Stimulated activated CD8-positive, alpha-beta memory T cell treated with anti-CD3 and anti-CD28 coated beads, Interleukin-2, amount 100 ng/mL, for 48 hours (primary cell): ENCODE results near the gene DARS1.
"Not testable (repeated sequence)": the region's sequence is repeated elsewhere in the genome, so short reads cannot be mapped to it uniquely, and the experiment has no call there.

Experiments used
- DNase-seq, 2 donors: peaks; one replicate each; pipeline ENCODE4 v3.0.0-alpha.2; 2020; ENCODE audit warnings: low read depth in 2 of 2

Gene DARS1

DNA sequence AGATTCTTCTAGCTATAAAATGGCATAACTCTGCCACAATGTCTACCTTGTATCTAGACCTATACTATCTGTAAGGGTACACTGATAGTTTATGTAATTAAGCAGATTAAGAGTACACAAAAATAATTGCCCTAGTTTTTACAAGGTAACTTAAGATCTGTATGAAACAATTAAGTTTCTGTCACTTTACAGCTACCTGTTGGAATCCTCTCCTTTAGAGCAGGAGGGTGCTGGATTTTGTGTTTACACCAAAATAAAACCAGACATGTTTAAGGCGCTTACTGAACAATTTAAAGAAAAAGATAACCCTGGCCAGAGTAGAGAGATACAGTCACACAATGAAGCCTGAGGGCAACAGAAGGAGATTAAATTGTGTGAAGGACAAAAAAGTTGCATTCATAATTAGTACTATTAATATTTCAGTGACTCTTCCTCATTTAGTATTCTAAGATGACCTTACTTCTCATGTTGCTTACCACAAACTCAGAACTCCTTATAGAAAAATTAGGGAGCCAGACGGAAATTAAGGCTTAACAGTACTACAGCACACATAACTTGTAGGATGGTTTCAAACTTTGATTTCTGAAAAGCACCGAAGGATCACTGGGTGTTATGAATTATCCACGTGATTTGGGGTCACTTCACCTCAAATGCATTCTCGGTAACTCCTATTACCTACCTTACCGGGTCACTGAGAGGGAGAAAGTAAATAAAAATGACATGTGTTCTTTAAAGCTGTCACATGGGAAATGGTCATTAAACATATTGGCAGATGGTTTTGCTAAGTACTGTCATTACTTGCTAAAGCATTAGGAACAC, 1.0 kb downstream of the DARS1 start:
- DNase-seq = no peak

DNA sequence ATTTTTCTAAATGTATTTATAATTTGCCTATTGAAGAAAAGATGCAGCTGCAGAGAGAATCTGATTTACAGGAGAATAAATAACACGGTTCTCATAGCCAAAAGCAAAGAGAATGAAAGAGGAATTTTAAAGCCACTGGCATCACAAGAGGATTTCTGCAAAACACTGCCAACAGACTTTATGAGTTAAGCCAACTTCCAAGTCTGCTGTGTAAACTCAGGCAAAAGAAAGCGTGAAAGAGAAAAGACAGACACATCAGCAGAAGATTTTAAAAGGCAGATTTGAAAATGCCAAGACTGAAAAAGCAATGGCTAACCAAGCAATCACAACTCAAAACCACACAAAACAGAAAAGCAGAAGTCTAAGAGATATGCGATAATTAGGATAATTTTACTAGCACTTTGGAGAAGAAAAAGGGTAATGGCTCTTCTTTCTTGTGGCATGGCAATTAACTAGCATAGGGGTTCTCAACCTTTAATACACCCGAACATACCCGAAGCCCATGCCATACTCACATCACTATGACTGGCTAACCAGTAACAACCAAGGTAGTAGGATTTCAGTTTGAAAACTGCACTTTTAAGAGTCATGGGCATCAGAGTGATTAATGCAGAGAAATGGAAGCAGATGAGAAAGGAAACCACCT, 4.9 kb downstream of the DARS1 start:
- DNase-seq = no peak

DNA sequence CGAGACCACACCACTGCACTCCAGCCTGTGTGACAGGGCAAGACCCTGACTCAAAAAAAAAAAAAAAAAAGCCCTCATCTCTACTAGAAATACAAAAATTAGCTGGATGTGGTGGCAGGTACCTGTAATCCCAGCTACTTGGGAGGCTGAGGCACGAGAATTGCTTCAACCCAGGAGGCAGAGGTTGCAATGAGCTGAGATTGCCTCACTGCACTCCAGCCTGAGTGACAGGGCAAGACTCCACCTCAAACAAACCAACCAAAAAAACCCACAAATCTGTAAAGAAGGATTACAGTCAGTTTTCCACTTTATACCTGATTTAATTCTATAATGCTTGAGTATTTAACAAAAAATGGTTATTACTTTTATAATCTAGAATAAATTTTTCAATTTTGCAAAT, 9.7 kb downstream of the DARS1 start:
- DNase-seq = no peak

DNA sequence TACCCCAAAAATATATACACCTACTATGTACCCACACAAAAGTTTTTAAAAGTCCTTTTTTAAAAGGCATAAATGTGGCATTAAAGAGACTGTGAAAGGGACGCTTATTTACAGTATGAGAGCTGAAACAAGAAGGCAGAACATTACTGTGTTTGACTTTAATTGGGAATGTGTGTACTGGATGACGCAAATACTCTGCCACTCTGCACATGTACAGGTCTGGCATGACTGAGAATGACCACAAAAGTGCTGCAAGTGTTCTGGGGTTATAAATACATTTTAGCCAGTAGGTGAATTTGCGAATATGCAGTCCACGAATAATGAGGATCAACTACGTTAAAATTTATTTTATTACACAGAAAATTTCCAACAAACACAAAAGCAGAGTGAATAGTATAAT, 11.4 kb downstream of the DARS1 start:
- DNase-seq = no peak

DNA sequence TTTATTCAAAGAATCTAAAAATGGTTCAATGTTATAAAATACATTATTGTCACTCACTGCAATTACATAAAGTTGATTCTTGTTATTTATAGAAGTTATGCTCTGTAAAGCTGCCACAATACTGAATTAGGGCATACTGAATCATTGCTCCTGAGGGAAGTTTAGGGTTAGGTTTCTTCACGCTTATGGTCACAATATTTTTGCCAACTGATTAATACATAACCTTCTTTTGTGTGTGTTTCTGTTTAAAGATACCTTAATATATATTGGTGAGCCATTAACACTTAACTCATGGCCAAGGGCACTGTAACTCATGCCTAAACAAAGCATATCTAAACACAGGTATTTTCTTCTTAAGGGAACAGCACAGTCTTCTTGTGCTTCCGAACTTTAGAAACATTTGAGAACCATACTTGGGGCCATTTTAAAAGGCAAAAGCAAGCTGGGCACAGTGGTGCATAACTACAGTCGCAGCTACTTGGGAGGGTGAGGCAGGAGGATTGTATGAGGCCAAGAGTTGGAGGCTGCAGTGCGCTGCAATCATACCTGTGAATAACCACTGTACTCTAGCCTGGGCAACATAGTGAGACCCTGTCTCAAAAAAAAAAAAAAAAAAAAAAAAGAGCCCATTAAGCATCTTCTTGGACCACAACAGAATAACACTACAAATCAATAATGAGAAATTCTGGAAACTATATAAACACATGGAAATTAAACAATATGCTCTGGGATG, 15.6 kb downstream of the DARS1 start:
- no peak for DNase-seq

DNA sequence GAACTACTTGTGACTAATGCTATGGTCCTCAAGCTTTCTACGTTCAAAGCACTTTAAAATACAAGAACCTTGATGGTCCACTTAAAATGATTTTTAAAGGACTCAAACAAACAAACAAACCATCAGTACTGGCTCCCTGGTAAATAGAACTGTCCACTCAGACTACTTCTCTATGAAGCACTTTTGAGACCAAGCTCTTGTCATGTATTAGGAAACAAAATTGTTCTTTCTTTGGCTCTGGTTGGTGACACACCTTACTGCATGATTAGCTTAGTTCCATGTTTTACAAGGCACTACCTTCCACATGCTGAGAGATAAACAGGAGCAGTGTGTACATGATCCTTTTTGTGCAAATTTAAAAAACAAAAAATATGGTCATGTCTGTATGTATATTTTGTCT, 19.7 kb downstream of the DARS1 start:
- no peak for DNase-seq

DNA sequence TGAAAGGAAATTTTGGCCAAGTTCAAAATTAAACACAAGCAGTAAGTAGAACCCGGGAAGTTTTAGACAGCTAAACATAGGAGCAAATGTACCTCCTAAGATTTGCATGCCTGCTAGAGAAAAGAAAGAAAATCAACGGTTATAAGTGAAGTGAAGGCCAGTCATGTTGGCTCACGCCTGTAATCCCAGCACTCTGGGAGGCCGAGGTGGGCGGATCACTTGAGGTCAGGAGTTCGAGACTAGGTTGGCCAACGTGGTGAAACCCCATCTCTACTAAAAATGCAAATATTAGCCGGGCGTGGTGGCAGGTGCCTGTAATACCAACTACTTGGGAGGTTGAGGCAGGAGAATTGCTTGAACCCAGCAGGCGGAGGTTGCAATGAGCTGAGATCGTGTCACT, 21.0 kb downstream of the DARS1 start:
- DNase-seq = not testable (repeated sequence)

DNA sequence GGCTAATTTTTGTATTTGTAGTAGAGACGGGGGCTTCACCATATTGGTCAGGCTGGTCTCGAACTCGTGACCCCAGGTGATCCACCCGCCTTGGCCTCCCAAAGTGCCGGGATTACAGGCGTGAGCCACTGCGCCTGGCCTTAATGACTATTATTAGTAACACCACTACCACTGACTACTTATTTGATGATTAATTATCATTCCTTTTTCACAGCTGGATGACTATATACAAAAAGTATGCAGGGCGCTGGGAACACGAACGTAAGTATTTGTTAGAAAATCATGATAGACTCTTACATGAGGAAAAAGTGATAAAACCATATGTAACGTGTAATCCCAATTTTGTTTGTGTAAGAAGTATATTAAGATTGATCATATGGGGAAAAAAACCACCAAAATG, 21.6 kb downstream of the DARS1 start:
- DNase-seq = no peak

DNA sequence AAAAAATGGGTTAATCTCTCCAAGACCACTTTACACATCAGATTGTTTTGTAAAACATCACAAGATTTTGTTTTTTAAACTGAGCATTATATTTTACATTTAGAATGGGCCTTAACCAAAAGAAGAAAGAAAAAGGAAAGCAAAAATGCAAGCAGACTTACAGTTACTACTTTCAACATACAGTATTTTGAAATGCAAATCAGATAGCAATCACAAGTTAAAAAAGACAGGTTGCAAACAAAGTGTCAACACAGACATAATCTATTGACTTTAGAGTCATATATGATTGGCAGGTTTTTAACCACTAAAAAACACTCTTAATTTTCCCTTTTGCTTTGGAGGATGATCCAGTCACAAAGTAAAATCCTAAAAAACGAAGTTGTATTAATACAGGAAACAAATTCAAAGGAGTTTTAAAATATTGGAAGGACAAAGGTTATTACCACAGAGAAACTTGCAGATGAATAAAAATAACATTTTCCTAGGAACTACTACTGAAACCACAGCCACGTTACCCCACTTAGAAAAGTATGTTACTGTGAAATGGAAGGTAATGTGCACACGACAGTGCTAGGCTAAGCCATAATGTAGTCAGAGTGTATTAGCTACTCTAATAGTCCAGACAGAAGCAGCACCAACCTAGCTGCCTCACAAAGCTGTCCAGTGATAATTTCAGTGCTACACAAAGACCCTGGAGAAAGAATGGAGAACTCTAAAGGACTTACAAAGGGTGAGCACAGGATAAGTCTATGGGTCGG, 22.9 kb downstream of the DARS1 start:
- no peak for DNase-seq

DNA sequence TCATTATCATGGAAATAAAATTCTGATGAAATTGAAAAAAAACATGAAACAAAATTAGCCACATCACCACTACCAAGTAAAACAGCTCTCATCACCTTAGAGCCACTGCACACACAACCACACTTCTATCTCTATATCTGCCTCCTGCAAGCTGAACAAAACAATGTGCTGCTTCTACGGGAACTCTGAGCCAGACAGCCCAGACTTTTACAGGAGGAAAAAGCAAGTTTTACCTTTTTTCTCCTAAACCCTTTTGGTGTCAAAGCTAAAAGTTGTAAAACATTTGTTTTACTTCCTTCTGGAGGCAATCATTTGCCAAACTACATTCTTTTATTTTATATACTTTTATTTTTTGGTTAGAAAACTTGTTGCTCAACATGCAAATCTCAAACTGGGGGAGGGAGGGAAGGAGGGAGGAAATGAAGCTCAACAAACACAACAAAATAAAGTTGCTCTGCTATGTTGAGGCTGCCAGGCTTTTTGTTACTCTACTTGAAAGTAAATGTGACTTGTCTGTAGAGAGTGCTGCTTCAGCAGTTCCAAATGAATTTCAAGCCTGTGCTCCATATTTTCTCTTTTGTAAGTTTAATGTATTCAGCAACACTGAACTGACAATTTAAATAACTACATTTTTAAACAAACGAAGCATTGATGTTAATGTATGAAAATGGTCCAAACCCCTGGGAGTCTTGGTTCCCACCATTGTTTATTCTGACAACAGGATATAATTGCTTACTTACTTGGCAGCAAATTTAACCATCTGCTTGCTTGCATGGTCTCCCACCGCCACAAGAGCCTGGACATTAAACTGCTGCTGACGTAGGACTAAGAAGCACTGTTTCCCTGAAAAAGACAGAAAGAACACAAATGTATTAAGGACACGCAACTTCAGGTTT, 24.5 kb downstream of the DARS1 start:
- DNase-seq = no peak

DNA sequence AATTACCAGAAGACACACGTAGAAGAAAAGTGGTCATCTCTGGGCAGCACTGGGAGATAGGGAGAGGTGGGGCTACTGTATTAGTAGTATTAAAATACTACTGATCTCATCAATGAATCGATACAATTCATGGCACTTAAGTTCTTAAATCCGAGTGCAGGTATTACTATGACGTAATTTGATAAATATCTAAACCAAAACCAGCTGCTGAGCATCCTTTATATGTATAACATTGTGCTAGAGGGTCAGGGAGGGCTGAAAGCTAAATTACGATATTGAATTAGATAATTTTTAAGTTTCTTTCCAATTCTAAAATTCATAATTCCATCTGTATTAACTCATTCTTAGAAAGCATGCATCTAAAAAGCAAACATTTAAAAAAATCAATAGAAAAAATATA, 25.3 kb downstream of the DARS1 start:
- DNase-seq = no peak

DNA sequence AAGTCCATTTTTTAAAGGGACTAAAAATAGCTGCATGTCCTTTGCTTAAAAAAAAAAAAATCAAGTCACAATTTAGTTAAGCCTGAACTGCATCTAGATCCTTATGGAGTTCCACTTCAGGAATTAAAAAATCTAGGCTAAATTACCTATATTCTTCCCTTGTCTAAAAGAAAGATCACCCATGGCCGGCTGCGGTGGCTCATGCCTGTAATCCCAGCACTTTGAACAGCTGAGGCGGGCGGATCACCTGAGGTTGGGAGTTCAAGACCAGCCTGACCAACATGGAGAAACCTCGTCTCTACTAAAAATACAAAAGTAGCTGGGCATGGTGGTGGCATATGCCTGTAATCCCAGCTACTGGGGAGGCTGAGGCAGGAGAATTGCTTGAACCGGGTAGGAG, 26.5 kb downstream of the DARS1 start:
- not testable (repeated sequence) for DNase-seq

DNA sequence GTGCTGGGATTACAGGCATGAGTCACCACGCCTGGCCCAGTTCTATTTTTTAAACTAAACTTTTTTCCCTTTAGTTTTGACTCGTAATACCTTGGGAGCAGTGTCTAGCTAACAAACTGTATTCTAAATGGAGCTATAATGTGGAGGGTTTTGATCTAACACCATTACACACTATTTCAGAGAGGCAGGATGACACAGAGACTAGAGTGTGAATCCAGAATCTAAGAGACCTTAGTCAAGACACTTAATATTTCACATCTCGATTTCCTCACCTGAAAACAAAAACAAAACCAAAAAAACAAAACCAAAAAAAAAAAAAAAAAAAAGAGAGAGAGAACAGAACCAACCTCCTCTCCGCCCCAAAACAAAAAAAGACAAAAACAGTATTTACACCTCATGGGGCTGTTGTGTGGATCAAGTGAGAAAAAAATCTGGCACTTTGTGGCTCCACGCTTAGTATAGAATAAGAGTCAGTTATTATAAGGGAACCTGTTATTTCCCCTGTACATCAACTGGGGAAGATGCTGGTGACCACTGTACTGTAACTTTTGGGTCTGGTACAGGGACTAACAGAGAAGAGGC, 31.3 kb downstream of the DARS1 start:
- no peak for DNase-seq

DNA sequence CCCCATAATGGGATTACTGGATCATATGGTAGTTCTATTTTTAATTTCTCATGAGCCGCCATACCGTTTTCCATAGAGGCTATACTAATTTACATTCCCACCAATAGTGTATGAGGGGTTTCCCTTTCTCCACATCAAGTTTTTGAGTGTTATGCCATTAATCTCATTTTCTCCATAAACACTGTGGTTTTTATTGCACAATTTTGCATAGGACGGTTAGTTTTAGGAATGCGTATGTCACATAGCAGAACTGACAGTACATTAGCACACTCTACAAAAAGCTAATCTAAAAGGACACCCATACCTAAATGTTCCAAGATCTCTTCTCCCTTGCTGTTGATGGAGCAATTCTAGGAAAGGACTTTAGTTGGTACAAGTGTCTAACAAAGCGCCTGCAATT, 32.5 kb downstream of the DARS1 start:
- DNase-seq = no peak

DNA sequence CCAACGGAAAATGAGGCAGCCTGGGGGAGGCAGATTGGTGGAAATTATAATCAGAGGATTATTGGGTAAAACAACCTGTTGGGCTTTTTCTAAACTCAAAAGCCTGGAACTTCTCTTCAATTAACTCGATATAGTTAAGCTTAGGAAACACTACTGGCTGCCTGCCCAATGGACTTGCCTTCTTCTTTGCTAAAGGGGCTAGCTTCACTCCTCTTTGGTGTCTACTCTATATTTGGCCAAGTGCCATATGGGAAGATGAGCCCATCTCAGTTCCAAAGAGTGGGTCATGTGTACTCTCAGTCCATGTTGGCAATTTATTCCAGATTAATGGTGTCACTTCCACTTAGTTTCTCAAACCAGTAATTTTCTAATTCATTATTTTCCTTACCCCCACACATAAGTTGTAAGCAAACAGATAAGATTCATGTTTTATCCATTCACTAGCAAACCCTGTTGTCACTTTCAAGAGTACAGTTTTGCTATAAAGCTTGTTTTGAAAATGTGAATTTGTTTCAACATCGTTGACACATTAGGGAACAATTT, 34.3 kb downstream of the DARS1 start:
- DNase-seq = no peak

DNA sequence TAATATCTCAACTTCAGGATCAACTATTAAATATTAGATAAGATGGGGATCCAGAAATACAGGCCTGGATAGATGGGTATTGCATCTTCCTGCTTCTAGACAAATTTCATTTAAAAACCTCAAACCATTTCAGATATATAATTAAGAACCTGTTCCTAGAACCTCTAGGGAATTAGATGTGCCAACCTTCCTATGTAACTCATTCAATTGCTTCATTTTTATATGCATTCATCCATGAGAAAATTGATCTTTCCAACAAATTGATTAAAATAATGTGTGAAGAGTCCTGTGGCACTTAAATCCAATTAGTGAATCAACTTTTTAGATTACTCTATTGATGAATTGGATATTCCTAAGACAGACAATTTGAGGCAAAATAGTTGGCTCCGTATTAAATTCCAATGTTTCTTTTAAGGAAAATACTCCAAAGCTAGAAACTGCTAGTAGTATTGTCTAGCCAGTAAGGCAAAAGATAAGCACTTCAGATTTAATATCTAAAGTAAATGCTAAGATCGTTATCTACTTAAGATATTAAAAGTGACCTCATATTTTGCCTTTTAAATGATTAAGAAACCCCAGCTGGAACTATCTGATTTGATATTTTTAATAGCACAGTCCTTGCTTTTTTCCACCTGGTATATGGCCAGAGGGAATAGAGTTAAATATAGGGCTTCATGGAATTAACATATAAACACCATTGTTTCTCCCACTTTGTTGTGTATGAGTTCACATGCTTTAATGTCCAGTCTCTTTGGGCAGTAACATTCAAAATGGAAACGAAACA, 35.8 kb downstream of the DARS1 start:
- no peak for DNase-seq

DNA sequence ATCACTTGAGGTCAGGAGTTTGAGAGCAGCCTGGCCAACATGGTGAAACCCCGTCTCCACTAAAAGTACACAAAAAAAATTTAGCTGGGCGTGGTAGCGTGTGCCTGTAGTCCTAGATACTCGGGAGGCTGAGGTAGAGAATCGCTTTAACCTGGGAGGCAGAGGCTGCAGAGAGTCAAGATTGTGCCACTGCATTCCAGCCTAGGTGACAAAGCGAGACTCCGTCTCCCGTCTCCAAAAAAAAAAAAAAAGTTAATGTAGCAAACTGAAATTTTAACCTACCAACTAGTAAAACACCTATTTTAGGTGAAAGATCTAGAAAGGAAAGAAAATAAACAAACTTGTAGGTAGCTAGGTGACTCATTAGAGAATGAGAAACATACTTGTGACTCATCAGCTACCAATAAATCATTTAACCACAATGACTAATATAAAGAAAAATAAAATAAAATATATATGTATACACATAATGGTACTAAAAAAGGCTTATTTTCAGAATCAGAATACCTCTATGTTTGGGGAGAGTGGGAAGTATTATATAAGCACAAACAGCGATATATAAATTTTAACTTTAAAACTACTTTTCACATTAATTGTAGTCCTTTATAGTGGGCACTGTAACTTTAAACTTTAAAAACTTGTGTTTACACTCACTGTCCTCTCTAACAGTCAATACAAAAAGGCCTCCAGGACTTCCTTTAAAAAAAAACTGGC, 36.6 kb downstream of the DARS1 start:
- DNase-seq = no peak

DNA sequence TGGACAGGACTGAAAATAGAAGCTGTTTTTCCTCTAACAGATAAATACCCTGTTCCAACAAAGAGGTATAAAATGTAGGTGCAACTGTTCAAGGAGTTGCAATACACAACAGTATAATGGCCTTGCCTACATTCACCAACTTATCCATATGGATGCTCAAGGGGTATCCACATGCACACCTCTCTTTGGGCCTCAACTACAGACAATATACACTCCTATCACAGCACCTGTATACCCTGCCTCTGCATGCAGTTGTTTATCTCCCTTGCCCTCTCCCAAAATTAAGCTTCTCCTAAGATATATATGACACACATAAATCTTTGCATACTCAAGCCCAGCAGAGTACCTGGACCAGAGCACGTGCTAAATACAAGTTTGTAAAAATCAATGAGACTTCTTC, 37.3 kb downstream of the DARS1 start:
- DNase-seq = no peak

DNA sequence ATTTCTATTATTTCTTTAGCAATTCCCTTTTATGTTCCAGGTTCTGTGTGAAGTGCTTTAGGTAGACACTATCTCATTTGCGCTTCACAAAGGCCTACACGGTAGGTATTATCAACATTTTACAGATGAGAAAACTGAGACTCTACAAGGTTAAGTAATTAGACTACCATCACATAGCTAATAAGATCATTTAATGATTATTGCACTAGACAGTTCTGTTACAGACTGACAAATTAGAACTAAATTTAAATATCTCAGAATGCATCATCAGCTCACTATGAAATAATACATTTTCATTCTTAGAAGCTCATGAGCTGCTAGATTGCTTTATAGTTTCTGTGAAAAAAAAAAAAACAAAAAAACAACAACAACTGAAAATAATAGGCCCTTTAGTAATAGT, 37.9 kb downstream of the DARS1 start:
- DNase-seq = no peak
